Stomach (tissue), 4 donors: ENCODE data around the gene SLC1A5.

Experiments
- EP300 ChIP-seq: sonication (generic); formaldehyde crosslinking; IDR thresholded peaks from one replicate; pipeline ENCODE4 v1.6.1; 2017; ENCODE audit warnings: antibody characterized with exemption
- POLR2A ChIP-seq, 4 donors: fragments of 450-650 bp; IDR thresholded peaks; one replicate each; pipeline ENCODE4 v1.6.1; 2016; ENCODE audit warnings: antibody characterized with exemption in 4 of 4, control low read depth in 2 of 4, mild to moderate bottlenecking in 1 of 4, moderate library complexity in 1 of 4
- POLR2AphosphoS5 ChIP-seq, 3 donors: sonication (generic); formaldehyde crosslinking; IDR thresholded peaks; one replicate each; pipeline ENCODE4 v1.6.1; 2016; ENCODE audit warnings: antibody characterized with exemption in 3 of 3
- TF ChIP-seq, protein P1 (sequence below), 7 experiments: fragments of 450-650 bp in 4 of 7; fragments of 200-600 bp in 3 of 7; sonication (generic) in 3 of 7; IDR thresholded peaks; one replicate each; pipeline ENCODE4 v1.5.1; 2016 to 2019; ENCODE audit warnings: antibody characterized with exemption in 7 of 7, control low read depth in 2 of 7, mild to moderate bottlenecking in 1 of 7

GRCh38 chr19:46772170-46773017 lies 16.0 kb downstream of the SLC1A5 start:
- TF ChIP-seq, protein P1, sequence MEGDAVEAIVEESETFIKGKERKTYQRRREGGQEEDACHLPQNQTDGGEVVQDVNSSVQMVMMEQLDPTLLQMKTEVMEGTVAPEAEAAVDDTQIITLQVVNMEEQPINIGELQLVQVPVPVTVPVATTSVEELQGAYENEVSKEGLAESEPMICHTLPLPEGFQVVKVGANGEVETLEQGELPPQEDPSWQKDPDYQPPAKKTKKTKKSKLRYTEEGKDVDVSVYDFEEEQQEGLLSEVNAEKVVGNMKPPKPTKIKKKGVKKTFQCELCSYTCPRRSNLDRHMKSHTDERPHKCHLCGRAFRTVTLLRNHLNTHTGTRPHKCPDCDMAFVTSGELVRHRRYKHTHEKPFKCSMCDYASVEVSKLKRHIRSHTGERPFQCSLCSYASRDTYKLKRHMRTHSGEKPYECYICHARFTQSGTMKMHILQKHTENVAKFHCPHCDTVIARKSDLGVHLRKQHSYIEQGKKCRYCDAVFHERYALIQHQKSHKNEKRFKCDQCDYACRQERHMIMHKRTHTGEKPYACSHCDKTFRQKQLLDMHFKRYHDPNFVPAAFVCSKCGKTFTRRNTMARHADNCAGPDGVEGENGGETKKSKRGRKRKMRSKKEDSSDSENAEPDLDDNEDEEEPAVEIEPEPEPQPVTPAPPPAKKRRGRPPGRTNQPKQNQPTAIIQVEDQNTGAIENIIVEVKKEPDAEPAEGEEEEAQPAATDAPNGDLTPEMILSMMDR (IDR thresholded peaks at IDR 0.05): no peak
- TF ChIP-seq POLR2A (IDR thresholded peaks at IDR 0.05) (no peak), POLR2AphosphoS5 (IDR thresholded peaks at IDR 0.05) (no peak), EP300 (no peak)
